ENCODE measurements around the gene ANGPT4. TPM values are rescaled to one million over a fixed set of nuclear protein-coding genes. Genes with fewer than 3 reads are reported as not detected.

ANGPT4 gene
- total and polyA plus RNA-seq, 2 of the 13 experiments (the other 11 are each of a cell fraction or from before 2014, with no cell fraction given): not detected

DNA sequence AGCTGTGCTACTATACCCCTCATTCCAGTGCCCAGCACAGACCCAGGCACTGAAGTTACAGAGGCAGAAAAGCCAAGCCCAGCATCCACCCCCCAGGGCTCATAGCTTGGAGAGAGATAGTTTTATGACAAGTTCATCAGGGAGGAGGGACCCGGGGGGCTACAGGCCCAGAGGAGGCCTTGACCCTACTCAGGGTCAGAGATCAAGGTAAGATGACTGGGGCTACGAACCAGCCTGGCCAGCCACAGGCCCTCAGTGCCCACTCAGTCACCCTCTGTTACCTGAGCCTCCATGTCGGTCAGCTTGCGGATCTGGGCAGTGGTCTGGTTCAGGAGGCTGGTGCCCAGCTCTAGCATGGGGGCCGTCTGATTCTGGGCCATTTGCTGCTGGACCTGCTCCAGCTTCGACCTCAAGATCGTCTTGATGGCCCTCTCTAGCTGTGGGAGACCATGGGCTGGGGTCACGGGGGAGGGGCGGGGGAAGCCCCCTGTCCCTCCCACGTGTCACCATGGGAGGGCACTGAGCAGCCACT is 26.1 kb downstream of the ANGPT4 start (continued):
- TF ChIP-seq KDM2A (CRISPR knock-in tag; IDR thresholded peaks at IDR 0.05; ENCODE audit: borderline replicate concordance, low read depth) (no peak), ZNF530 (CRISPR knock-in tag; IDR thresholded peaks at IDR 0.05; ENCODE audit: low read depth) (no peak), TOPORS (CRISPR knock-in tag; IDR thresholded peaks at IDR 0.05) (no peak), NCOR1 (IDR thresholded peaks at IDR 0.05; ENCODE audit: borderline replicate concordance, low read length) (no peak), ERF (CRISPR knock-in tag; IDR thresholded peaks at IDR 0.05) (no peak), ZNF44 (CRISPR knock-in tag; IDR thresholded peaks at IDR 0.05) (no peak), GLI4 (CRISPR knock-in tag; IDR thresholded peaks at IDR 0.05; ENCODE audit: borderline replicate concordance) (no peak), EZH2 (conservative IDR thresholded peaks at IDR 0.05; ENCODE audit: low read depth, low read length) (no peak), TFE3 (CRISPR knock-in tag; IDR thresholded peaks at IDR 0.05) (no peak)

- Histone ChIP-seq H4K20me1 (ENCODE audit: insufficient read depth, low read length) (no peaks in the 10 kb centered on the region), H3K4me3 (replicated peaks in 1 of 3; ENCODE audit: insufficient read depth in 1 of 3, low read depth in 2 of 3, low read length in 3 of 3) (no peak overlapping the region), H3K4me1 (ENCODE audit: insufficient read depth, low read length) (no peaks in the 10 kb centered on the region), H3K4me2 (ENCODE audit: low read depth, low read length) (no peak overlapping the region), H3K79me2 (ENCODE audit: insufficient read depth, low read length) (no peaks in the 10 kb centered on the region), H3K9ac (ENCODE audit: insufficient read depth, low read depth, low read length) (no peak overlapping the region), H3K27ac (ENCODE audit: extremely low read length, insufficient read depth, low read length) (no peak overlapping the region), H3K9me3 (ENCODE audit: low read length) (no peaks in the 10 kb centered on the region), H3K36me3 (replicated peaks in 1 of 2; ENCODE audit: control insufficient read depth in 1 of 2, insufficient read depth in 2 of 2, low read length in 2 of 2) (no peaks in the 10 kb centered on the region), H2AFZ (ENCODE audit: low read length) (no peak overlapping the region), H3K27me3 (ENCODE audit: control insufficient read depth in 1 of 2, insufficient read depth in 2 of 2, low read length in 2 of 2) (peaks cover 6 to 27% of the 10 kb centered on the region in 2 experiments; a peak in 3 of 5 replicates)
- WGBS (ENCODE audit: low lambda C conversion rate): under 1% methylated on average over 5 of the region's 5 CpGs
- in situ Hi-C loops (cut with HindIII; ENCODE audit: extremely low pct_ligation_motif_present, low pct_unique_long_range_greater_than_20kb) (no loop called here), intact Hi-C loops (cut with micrococcal nuclease; ENCODE audit: unreplicated experiment) (loop anchor here (10.0 kb wide), 1 partner anchor 406 kb away; no protein-coding TSS in a partner anchor)
- POLR2A ChIA-PET: no interaction called here
- ATAC-seq: no peak
- CTCF ChIA-PET (ENCODE audit: low intra/inter-chr PET ratio, low total read pairs): no interaction called here
- TF ChIP-seq ZBTB21 (CRISPR knock-in tag; IDR thresholded peaks at IDR 0.05) (peak; percentile 66; the same call in 1 of the 2 replicates), CEBPB (IDR thresholded peaks at IDR 0.05; ENCODE audit: borderline replicate concordance, low read depth, low read length) (peak; percentile 72; the same call in 1 of the 2 replicates), ATF7 (IDR thresholded peaks at IDR 0.05) (peak; percentile 61; the same call in 1 of the 2 replicates), ATF7 (CRISPR knock-in tag; IDR thresholded peaks at IDR 0.05) (no peak), TIGD3 (CRISPR knock-in tag; IDR thresholded peaks at IDR 0.05; ENCODE audit: borderline replicate concordance) (no peak), ZNF691 (CRISPR knock-in tag; IDR thresholded peaks at IDR 0.05; ENCODE audit: borderline replicate concordance, low read depth) (no peak), CREB1 (IDR thresholded peaks at IDR 0.05) (peak; percentile 86), CREB1 (CRISPR knock-in tag; IDR thresholded peaks at IDR 0.05) (no peak)
- FAIRE-seq: no peak
- no TSS peak for BruUV-seq (replicated peaks)
- DNase-seq (ENCODE audit: low spot score): no peak
Observed at GRCh38 chr20:889106-889505, 27.0 kb downstream of the ANGPT4 start.
